NCI-H1417 treated with DMSO at 0.1 percent for 48 hours (cell line): ENCODE results near the gene GGA3.
"Not testable (repeated sequence)": the region's sequence is repeated elsewhere in the genome, so short reads cannot be mapped to it uniquely, and the experiment has no call there.

Experiments used
- DNase-seq: peaks from one replicate; lab custom pipeline; 2025; lab: John Stamatoyannopoulos, UW

Gene GGA3

GRCh38 chr17:75261336-75262111 is at the start of gene GGA3, which contains the start of gene MRPS7:
TSS of gene GGA3 (minus strand) at chr17:75261606. CDS start at chr17:75261587, 19 bp downstream.
TSS of gene MRPS7 (plus strand) at chr17:75261879. CDS start at chr17:75261901, 22 bp downstream.
- peak; percentile 75 for DNase-seq

DNA sequence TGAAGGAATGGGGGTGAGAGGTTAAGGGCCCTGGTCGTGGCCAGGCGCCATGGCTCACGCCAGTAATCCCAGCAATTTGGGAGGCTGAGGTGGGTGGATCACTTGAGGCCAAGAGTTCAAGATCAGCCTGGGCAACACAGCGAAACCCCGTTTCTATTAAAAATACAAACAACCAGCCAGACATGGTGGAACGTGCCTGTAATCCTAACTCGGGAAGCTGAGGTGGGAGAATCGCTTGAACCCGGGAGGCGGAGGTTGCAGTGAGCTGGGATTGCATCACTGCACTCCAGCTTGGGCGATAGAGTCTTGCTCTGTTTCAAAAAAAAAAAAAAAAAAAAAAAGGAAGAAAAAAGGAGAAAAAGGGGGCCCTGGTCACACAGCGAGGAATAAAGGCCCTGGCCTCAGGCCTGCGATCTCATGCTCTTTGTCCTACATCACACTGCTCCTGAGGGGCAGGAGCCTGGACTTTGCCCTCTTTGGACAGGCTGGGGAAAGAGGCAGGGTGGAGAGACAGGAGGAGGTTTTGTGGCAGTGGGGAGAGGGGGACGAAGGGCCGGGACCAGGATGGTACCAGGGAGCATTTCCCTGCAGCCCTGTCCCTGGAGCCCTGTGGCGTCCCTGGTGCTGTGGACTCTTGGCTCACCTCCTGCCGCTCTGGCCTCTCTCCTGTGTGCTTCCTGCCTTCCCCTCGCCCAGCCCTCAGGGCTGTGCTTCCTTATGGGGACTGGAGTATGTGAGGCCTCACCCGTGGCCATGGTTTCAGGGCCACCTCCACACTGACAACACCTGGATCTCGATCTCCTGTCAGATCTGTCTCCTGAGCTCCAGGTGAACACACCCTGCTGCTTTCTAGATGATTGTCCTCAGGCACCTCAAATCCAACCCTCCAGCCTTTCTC is 47.6 kb upstream of the GGA3 start:
- no peak for DNase-seq

- DNase-seq, result no peak
Observed at GRCh38 chr17:75307957-75308731, 46.7 kb upstream of the GGA3 start.

DNA sequence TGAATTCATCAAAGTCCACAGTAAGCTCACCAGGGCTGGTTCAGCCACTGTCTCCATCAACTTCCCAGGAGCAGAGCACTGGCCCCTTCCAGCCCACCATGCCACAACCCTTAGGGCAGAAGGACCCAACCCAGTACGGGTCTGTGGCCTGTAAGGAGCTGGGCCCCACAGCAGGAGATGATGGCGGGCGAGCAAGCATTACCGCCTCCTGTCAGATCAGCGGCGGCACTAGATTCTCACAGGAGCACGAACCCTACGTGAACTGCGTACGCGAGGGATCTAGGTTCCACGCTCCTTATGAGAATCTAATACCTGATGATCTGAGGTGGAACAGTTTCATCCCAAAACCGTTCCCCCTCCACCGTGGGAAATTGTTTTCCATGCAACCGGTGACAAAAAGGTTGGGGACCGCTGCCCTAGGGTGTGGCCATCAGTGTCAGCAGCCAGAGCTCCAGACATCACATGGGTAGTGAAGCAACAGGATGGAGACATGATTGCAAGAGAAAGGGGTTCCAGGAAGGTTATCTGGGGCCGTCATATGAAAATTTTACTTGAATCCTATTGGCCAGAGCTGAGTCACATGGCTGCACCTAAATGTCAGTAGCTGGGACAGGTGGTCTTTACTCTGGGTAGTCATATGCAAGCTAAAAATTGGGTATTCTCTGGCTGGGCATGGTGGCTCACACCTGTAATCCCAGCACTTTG is 40.2 kb upstream of the GGA3 start:
- no peak for DNase-seq

DNA sequence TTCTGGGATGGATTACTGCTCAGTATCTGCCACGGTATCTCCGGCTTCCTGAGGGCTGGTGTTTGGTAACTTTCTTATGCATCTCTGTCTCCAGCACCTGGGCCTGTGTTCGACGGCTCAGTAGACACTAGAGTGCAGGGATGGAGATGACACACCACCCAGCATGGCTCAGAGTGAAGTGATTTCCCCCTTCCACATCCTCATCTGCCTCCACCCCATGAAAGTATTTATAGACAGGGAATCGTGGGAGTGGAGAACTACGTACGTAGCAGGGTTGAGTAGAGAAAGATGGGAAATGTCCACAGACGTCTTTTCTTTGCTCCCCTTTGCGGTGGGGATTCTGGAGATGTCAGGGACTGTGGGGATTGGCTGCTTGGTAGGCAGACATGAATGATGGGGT is 39.6 kb upstream of the GGA3 start:
- DNase-seq, result no peak

GRCh38 chr17:75300280-75300679 is 38.9 kb upstream of the GGA3 start:
- no peak for DNase-seq

GRCh38 chr17:75295201-75296158 is 34.1 kb upstream of the GGA3 start:
- no peak for DNase-seq

- DNase-seq, result not testable (repeated sequence)
Observed at GRCh38 chr17:75292810-75293448, 31.5 kb upstream of the GGA3 start.

DNA sequence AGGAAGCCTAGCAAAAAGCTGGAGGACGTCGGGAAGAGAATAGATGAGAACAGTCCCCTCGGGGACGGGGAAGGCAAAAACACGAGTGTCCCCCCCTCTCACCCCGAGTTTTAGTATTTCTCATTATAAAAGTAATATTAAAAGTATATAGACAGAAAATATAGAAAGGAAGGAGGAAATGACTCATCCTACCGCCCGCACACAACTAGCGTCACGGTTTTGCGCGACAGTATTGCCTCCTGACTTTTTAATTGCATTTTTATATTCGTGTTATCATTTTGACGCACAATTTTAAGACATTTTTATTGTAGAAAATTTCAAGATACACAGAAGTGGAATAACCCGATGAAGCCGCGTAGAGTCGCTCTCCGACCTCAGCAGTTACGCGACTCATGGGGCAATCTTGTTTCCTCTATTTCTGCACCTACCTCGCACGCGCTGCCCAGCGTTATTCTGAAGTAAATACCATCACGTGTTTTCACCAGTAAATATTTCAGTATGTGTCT is 28.5 kb upstream of the GGA3 start:
- no peak for DNase-seq

DNA sequence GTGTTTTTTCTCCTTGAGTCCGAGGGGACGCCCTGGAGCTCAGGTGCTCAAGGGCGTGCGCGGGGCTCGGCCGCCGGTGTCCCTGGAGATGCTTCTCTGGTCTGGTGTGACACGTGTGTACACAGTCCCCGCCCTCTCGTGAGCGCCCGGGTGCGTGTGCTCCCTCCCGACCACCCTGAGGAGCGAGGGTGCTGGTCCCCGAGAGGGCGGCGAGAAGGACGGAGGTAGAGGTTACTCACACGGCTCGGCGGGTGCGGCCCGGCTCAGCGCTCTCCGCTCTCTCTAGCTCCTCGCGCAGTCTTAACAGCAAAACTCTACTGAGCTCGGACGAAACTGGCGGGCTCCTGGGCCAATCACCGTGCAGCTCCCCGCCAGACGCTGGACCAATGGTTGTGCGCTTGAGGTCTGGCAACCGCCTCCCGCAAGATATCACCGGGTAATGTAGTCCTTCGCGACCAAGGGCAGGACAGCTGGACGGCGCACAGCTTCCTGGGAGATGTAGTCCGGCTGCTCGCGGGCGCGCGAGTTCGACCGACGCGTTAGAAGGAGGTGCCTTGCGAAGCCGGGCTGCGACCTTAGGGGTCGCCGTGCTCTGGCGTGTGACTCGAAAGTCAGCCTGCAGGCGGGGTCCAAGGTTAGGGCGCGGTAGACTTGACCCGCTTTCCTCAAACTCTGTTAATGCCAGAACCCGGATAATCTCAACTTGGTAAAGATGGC is 27.9 kb upstream of the GGA3 start, which contains the start of gene SLC25A19:
SLC25A19 (minus strand) TSS at position 319 of the 717 bp plus-strand sequence. CDS start 2,669 bp downstream, outside the sequence.
- DNase-seq, result peak; percentile 92

- no peak for DNase-seq
Observed at GRCh38 chr17:75288770-75289114, 27.3 kb upstream of the GGA3 start.

DNA sequence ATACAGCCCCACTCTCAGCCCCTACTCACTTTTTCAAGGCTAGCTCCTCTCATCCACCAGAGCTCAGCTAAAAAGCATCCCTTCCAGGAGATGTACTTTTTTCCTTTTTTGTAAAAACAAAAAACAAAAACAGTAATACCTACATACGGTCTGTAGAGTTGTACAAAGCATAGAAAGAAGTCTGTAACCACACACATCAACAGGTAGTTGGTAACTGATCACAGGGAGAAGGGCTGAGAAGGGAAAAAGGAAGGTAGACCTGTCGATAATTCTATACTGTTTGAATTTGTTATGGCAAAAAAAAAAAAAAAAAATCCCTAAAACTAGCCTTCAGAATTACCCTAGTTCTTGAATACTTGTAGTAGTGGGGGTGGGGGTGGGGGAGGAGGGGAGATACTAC is 27.0 kb upstream of the GGA3 start:
- no peak for DNase-seq

- DNase-seq, result no peak
Observed at GRCh38 chr17:75287221-75287620, 25.8 kb upstream of the GGA3 start.

DNA sequence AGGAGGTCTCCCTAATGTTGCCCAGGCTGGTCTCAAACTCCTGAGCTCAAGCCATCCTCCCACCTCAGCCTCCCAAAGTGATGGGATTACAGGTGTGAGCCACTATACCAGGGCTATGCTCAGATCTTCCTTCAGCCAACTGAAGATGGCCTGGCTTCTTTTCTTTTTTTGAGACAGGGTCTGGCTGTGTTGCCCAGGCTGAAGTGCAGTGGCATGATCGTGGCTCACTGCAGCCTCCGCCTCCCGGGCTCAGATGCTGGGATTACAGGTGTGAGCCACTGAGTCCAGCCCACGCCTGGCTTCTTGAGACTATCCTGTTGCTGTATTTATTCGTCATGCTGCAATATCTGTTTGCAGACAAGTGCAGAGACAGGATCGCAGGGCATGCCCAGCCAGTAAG is 23.7 kb upstream of the GGA3 start:
- DNase-seq, result no peak

GRCh38 chr17:75280189-75280588 is 18.8 kb upstream of the GGA3 start:
- DNase-seq, result not testable (repeated sequence)

DNA sequence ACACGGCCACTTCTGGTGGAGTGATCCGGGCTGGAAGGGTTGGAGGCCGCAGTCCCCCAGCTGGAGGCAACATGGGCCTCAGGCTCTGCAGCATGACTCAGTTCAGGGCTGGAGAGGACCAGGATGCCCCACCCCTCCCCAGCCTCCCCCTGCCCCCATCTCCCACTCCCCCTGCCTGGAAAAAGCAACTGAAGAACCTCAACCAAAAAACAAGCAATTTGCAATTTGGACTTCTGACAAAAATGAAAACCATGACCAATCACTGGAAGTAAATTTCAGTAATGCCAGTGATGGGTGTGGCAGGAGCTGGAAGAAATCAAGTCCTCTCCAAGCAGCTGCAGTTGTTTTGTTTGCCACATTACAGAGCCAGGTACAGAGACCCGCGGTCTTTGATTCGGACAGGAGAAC is 16.3 kb upstream of the GGA3 start:
- no peak for DNase-seq

- no peak for DNase-seq
Observed at GRCh38 chr17:75273977-75274708, 12.7 kb upstream of the GGA3 start.

DNA sequence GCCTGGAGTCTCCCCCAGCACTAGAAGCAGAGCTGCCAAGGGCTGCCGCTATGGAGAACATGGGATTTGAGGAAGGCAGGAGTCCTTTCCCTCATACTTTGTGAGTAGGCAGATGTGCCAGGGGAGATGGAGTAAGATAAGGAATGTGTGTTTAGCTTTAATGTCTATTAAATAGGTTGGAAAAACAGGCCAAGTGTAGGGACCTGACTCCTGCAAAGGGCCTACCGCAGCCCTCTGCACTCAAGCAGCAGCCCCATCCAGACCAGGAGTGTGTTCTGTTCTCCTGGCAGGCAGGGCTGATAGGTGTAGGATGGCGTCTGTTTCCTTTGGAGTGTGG is 11.4 kb upstream of the GGA3 start:
- DNase-seq, result no peak
